HepG2 (cell line): Measurements from ENCODE around the gene WDR82. TPM values are rescaled to one million over a fixed set of nuclear protein-coding genes. Genes with fewer than 3 reads are reported as not detected.

Experiments used
- ELF4 ChIP-seq: sonication (generic); formaldehyde crosslinking; IDR thresholded peaks from 2 replicates; pipeline ENCODE4 v1.5.0; 2020; ENCODE audit warnings: missing genetic modification reagents, mild to moderate bottlenecking, moderate library complexity, borderline replicate concordance
- ETV5 ChIP-seq: IDR thresholded peaks from 2 replicates; pipeline ENCODE4 v1.6.1; 2018; ENCODE audit warnings: missing biosample characterization, missing genetic modification reagents, inconsistent platforms, borderline replicate concordance
- HOXA5 ChIP-seq: sonication (generic); formaldehyde crosslinking; IDR thresholded peaks from 2 replicates; pipeline ENCODE4 v1.4.0; 2020; ENCODE audit warnings: missing genetic modification reagents
- SOX13 ChIP-seq, 3 experiments: fragments of 450-650 bp in 1 of 3; sonication (generic) in 1 of 3; formaldehyde crosslinking in 1 of 3; IDR thresholded peaks in 2 of 3; conservative IDR thresholded peaks in 1 of 3; 2 replicates each; pipeline versions ENCODE4 v1.5.0 to v1.6.1; 2016 to 2020; ENCODE audit warnings: antibody characterized with exemption in 1 of 3, mild to moderate bottlenecking in 1 of 3, missing compliant biosample characterization in 1 of 3, missing genetic modification reagents in 1 of 3, moderate library complexity in 1 of 3
- THAP9 ChIP-seq: sonication (generic); formaldehyde crosslinking; IDR thresholded peaks from 2 replicates; pipeline ENCODE4; 2020; ENCODE audit warnings: missing genetic modification reagents, mild to moderate bottlenecking, borderline replicate concordance
- ZBED4 ChIP-seq: sonication (generic); formaldehyde crosslinking; IDR thresholded peaks from 2 replicates; pipeline ENCODE4 v1.4.0; 2020; ENCODE audit warnings: missing genetic modification reagents, borderline replicate concordance
- ZBTB4 ChIP-seq: sonication (generic); formaldehyde crosslinking; IDR thresholded peaks from 2 replicates; pipeline ENCODE4 v1.4.0; 2020; ENCODE audit warnings: missing genetic modification reagents, mild to moderate bottlenecking, borderline replicate concordance
- ZMAT5 ChIP-seq: sonication (generic); formaldehyde crosslinking; IDR thresholded peaks from 2 replicates; pipeline ENCODE4 v1.5.0; 2020; ENCODE audit warnings: mild to moderate bottlenecking, low read depth, missing genetic modification reagents, borderline replicate concordance
- ZNF256 ChIP-seq: sonication (generic); formaldehyde crosslinking; conservative IDR thresholded peaks from 2 replicates; pipeline ENCODE4 v1.4.0; 2020; ENCODE audit warnings: missing genetic modification reagents
- ZNF276 ChIP-seq: sonication (generic); formaldehyde crosslinking; IDR thresholded peaks from 2 replicates; pipeline ENCODE4 v1.4.0; 2020; ENCODE audit warnings: mild to moderate bottlenecking, low read depth, missing genetic modification reagents
- ZNF296 ChIP-seq: sonication (generic); formaldehyde crosslinking; conservative IDR thresholded peaks from 2 replicates; pipeline ENCODE4 v1.5.0; 2020; ENCODE audit warnings: mild to moderate bottlenecking, missing genetic modification reagents
- ZNF678 ChIP-seq: sonication (generic); formaldehyde crosslinking; IDR thresholded peaks from 2 replicates; pipeline ENCODE4 v1.4.0; 2020; ENCODE audit warnings: mild to moderate bottlenecking, missing genetic modification reagents
- ZNF724P ChIP-seq: sonication (generic); formaldehyde crosslinking; IDR thresholded peaks from 2 replicates; pipeline ENCODE4 v1.8.0; 2022; ENCODE audit warnings: missing genetic modification reagents, borderline replicate concordance
- ZNF772 ChIP-seq: sonication (generic); formaldehyde crosslinking; IDR thresholded peaks from 2 replicates; pipeline ENCODE4 v1.5.0; 2020; ENCODE audit warnings: mild to moderate bottlenecking, missing genetic modification reagents
- ZZZ3 ChIP-seq: sonication (generic); formaldehyde crosslinking; IDR thresholded peaks from 2 replicates; pipeline ENCODE4 v1.4.0; 2020; ENCODE audit warnings: missing genetic modification reagents, mild to moderate bottlenecking, borderline replicate concordance
- polyA plus RNA-seq, 8 experiments: library from polyadenylated mRNA; depleted of rRNA in 3 of 8; stranded (reverse) in 7 of 8; unstranded in 1 of 8; fragments of >200 nt; fragmentation: Illumina TruSeq in 4 of 8; extraction: Trizol in 4 of 8; gene quantifications; 2 replicates each; pipeline versions ENCODE4 v1.2.1 to v1.2.3, GENCODE V29; 2011 to 2016; ENCODE audit warnings: low read depth in 4 of 8, missing spikeins in 1 of 8, mixed read lengths in 1 of 8; ENCODE audit not compliant: insufficient read depth in 1 of 8
- total RNA-seq, 5 experiments: library from RNA; depleted of rRNA; stranded (reverse); fragments of >200 nt; fragmentation: Illumina TruSeq; extraction: Trizol; gene quantifications; 2 replicates each; pipeline ENCODE4 v1.2.3, GENCODE V29; 2016; ENCODE audit warnings: low read depth in 1 of 5

Gene WDR82
- total and polyA plus RNA-seq, 2 of the 13 experiments (the other 11 are each of a cell fraction or from before 2014, with no cell fraction given): 39.1 to 59.5 TPM

GRCh38 chr3:52238193-52238760, 40.2 kb downstream of the WDR82 start (continued):
- TF ChIP-seq ZZZ3 (CRISPR knock-in tag) (no peak), ZNF256 (no peak), HOXA5 (CRISPR knock-in tag) (0 out of 2 replicates have a peak, but pooled peaks have one; percentile 27), ETV5 (CRISPR knock-in tag) (no peak; the same call in none of the 2 replicates), ZNF296 (no peak), ZNF724P (no peak), ZMAT5 (CRISPR knock-in tag) (no peak), THAP9 (0 out of 2 replicates have a peak, but pooled peaks have one; percentile 47), SOX13 (IDR thresholded peaks at IDR 0.05) (0 out of 2 replicates have a peak, but pooled peaks have one; percentile 5), SOX13 (CRISPR knock-in tag; conservative IDR thresholded peaks at IDR 0.05 in 1 of 2, IDR thresholded peaks at IDR 0.05 in 1 of 2) (peak in 1 of 2 experiments; percentile 43; a peak in 1 of 4 replicates), ZNF276 (CRISPR knock-in tag) (no peak), ZNF772 (CRISPR knock-in tag) (peak; percentile 85), ZBED4 (CRISPR knock-in tag) (no peak), ZBTB4 (CRISPR knock-in tag) (no peak), ELF4 (CRISPR knock-in tag) (peak; percentile 98), ZNF678 (CRISPR knock-in tag) (no peak)
